Measurements from ENCODE around the gene SFTA2.

DNA sequence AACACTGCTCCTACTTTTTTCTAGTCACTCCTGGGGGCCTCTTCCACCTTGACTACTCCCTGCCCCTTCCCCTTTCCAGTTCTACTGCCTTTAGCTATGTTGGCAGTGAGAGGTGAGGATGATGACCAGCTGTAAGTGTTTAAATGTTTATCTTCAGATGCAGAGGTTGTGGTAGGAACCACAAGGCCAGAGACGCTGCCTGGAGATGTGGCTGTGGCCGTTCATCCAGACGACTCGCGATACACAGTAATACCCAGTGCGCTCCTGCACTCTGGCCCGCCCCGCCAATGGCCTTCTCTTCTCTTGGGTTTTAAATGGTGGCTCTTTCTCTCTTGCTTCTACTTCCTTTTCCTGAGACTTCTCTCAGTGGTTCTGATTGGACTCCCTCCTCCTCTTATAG lies 13.3 kb downstream of the SFTA2 start:
- TF ChIP-seq SP1 (IDR thresholded peaks at IDR 0.05; ENCODE audit: low read depth) (no peak), TCF7L2 (IDR thresholded peaks at IDR 0.05; ENCODE audit: borderline replicate concordance, extremely low read depth, insufficient read depth, insufficient read length) (no peak), EZH2 (IDR thresholded peaks at IDR 0.05) (no peak), ELF1 (IDR thresholded peaks at IDR 0.05; ENCODE audit: borderline replicate concordance, low read depth) (no peak), POLR2A (IDR thresholded peaks at IDR 0.05; ENCODE audit: borderline replicate concordance, extremely low read depth, insufficient read depth, insufficient read length) (no peak), SIN3A (IDR thresholded peaks at IDR 0.05; ENCODE audit: low read depth) (no peak), SRF (IDR thresholded peaks at IDR 0.05; ENCODE audit: low read depth) (no peak), ZNF274 (IDR thresholded peaks at IDR 0.05; ENCODE audit: low read depth, low read length) (no peak), EGR1 (IDR thresholded peaks at IDR 0.05; ENCODE audit: low read depth) (no peak), YY1 (IDR thresholded peaks at IDR 0.05; ENCODE audit: extremely low read depth, insufficient replicate concordance, low read depth, low read length) (no peak)
- TF ChIP-seq, protein P1, sequence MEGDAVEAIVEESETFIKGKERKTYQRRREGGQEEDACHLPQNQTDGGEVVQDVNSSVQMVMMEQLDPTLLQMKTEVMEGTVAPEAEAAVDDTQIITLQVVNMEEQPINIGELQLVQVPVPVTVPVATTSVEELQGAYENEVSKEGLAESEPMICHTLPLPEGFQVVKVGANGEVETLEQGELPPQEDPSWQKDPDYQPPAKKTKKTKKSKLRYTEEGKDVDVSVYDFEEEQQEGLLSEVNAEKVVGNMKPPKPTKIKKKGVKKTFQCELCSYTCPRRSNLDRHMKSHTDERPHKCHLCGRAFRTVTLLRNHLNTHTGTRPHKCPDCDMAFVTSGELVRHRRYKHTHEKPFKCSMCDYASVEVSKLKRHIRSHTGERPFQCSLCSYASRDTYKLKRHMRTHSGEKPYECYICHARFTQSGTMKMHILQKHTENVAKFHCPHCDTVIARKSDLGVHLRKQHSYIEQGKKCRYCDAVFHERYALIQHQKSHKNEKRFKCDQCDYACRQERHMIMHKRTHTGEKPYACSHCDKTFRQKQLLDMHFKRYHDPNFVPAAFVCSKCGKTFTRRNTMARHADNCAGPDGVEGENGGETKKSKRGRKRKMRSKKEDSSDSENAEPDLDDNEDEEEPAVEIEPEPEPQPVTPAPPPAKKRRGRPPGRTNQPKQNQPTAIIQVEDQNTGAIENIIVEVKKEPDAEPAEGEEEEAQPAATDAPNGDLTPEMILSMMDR (IDR thresholded peaks at IDR 0.05 in 2 of 3, conservative IDR thresholded peaks at IDR 0.05 in 1 of 3; ENCODE audit: borderline replicate concordance in 1 of 3, insufficient read depth in 1 of 3, low read depth in 2 of 3, low read length in 2 of 3), result no peak
- TF ChIP-seq, protein P2, sequence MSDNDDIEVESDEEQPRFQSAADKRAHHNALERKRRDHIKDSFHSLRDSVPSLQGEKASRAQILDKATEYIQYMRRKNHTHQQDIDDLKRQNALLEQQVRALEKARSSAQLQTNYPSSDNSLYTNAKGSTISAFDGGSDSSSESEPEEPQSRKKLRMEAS (IDR thresholded peaks at IDR 0.05), result no peak
- TF ChIP-seq, protein P3, sequence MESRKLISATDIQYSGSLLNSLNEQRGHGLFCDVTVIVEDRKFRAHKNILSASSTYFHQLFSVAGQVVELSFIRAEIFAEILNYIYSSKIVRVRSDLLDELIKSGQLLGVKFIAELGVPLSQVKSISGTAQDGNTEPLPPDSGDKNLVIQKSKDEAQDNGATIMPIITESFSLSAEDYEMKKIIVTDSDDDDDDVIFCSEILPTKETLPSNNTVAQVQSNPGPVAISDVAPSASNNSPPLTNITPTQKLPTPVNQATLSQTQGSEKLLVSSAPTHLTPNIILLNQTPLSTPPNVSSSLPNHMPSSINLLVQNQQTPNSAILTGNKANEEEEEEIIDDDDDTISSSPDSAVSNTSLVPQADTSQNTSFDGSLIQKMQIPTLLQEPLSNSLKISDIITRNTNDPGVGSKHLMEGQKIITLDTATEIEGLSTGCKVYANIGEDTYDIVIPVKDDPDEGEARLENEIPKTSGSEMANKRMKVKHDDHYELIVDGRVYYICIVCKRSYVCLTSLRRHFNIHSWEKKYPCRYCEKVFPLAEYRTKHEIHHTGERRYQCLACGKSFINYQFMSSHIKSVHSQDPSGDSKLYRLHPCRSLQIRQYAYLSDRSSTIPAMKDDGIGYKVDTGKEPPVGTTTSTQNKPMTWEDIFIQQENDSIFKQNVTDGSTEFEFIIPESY (IDR thresholded peaks at IDR 0.05; ENCODE audit: extremely low read depth, insufficient replicate concordance, low read length), result no peak
